Osteocyte (in vitro differentiated cells): ENCODE data around the gene PDZD8. TPM values are rescaled to one million over a fixed set of nuclear protein-coding genes. Genes with fewer than 3 reads are reported as not detected.

Experiments used
- DNase-seq: peaks from one replicate; pipeline ENCODE4 v3.0.0; 2021; ENCODE audit warnings: mixed read lengths; ENCODE audit not compliant: unreplicated experiment; ENCODE audit errors: extremely low spot score
- H3K27ac Mint-ChIP-seq: one replicate; pipeline ENCODE4 v1.8.0; 2021; ENCODE audit warnings: mild to moderate bottlenecking, mixed read lengths; ENCODE audit not compliant: unreplicated experiment
- H3K27me3 Mint-ChIP-seq: one replicate; pipeline ENCODE4 v1.8.0; 2021; ENCODE audit warnings: mixed read lengths; ENCODE audit not compliant: unreplicated experiment
- H3K36me3 Mint-ChIP-seq: one replicate; pipeline ENCODE4 v1.8.0; 2021; ENCODE audit warnings: mixed read lengths; ENCODE audit not compliant: unreplicated experiment
- H3K4me1 Mint-ChIP-seq: one replicate; pipeline ENCODE4 v1.8.0; 2021; ENCODE audit warnings: mixed read lengths; ENCODE audit not compliant: unreplicated experiment
- H3K4me3 Mint-ChIP-seq: one replicate; pipeline ENCODE4 v1.8.0; 2021; ENCODE audit warnings: mild to moderate bottlenecking, moderate library complexity, mixed read lengths; ENCODE audit not compliant: unreplicated experiment
- H3K9me3 Mint-ChIP-seq: one replicate; pipeline ENCODE4 v1.8.0; 2021; ENCODE audit warnings: mixed read lengths; ENCODE audit not compliant: unreplicated experiment
- CTCF ChIP-seq: fragments of 200-600 bp; sonication (generic); IDR thresholded peaks from 2 replicates; pipeline ENCODE4 v1.5.0; 2021; ENCODE audit warnings: antibody characterized with exemption, mild to moderate bottlenecking, moderate library complexity
- total RNA-seq: library from RNA; stranded (reverse); gene quantifications from 2 replicates; pipeline ENCODE4 v1.2.1, GENCODE V29; 2021

PDZD8 gene
- total RNA-seq, 1 donor from 2014 or later, result 32.9 TPM

GRCh38 chr10:117284716-117285494 lies 90.3 kb downstream of the PDZD8 start:
- no peak for TF ChIP-seq CTCF
- no peak overlapping the region for H3K27ac Mint-ChIP-seq
- H3K36me3 Mint-ChIP-seq, result peaks cover 13% of the 10 kb centered on the region
- no peaks in the 10 kb centered on the region for H3K4me1 Mint-ChIP-seq
- H3K27me3 Mint-ChIP-seq, result no peaks in the 10 kb centered on the region
- no peak for DNase-seq
- no peak overlapping the region for H3K4me3 Mint-ChIP-seq
- H3K9me3 Mint-ChIP-seq, result no peaks in the 10 kb centered on the region

- Mint-ChIP-seq H3K4me1 (no peaks in the 10 kb centered on the region), H3K4me3 (no peak overlapping the region), H3K27ac (no peak overlapping the region), H3K9me3 (no peaks in the 10 kb centered on the region), H3K27me3 (no peaks in the 10 kb centered on the region), H3K36me3 (peaks cover 5% of the 10 kb centered on the region)
- DNase-seq, result no peak
- TF ChIP-seq CTCF, result no peak
Measured at GRCh38 chr10:117277675-117278074, 97.6 kb downstream of the PDZD8 start.

GRCh38 chr10:117275121-117275520 lies 100.1 kb downstream of the PDZD8 start:
- Mint-ChIP-seq H3K27me3 (no peaks in the 10 kb centered on the region), H3K4me1 (no peaks in the 10 kb centered on the region), H3K4me3 (no peak overlapping the region), H3K27ac (no peak overlapping the region), H3K36me3 (peaks cover 2% of the 10 kb centered on the region), H3K9me3 (no peaks in the 10 kb centered on the region)
- no peak for TF ChIP-seq CTCF
- no peak for DNase-seq

GRCh38 chr10:117274509-117274908 lies 100.7 kb downstream of the PDZD8 start:
- TF ChIP-seq CTCF, result no peak
- H3K4me1 Mint-ChIP-seq, result no peaks in the 10 kb centered on the region
- H3K9me3 Mint-ChIP-seq, result no peaks in the 10 kb centered on the region
- H3K27ac Mint-ChIP-seq, result no peak overlapping the region
- H3K27me3 Mint-ChIP-seq, result no peaks in the 10 kb centered on the region
- H3K36me3 Mint-ChIP-seq, result peaks cover 2% of the 10 kb centered on the region
- no peak for DNase-seq
- H3K4me3 Mint-ChIP-seq, result no peak overlapping the region

- Mint-ChIP-seq H3K27ac (no peak overlapping the region), H3K4me1 (no peaks in the 10 kb centered on the region), H3K36me3 (peaks cover 2% of the 10 kb centered on the region), H3K4me3 (no peak overlapping the region), H3K27me3 (no peaks in the 10 kb centered on the region), H3K9me3 (no peaks in the 10 kb centered on the region)
- no peak for TF ChIP-seq CTCF
- DNase-seq, result no peak
Measured at GRCh38 chr10:117273980-117274379, 101.3 kb downstream of the PDZD8 start.
